Naive thymus-derived CD4-positive, alpha-beta T cell (primary cell): ENCODE measurements around the gene CRYBA2. TPM values are rescaled to one million over a fixed set of nuclear protein-coding genes. Genes with fewer than 3 reads are reported as not detected.

Experiments
- ATAC-seq: fragments of 150-1000 bp; cut with Tn5 transposase; 2 replicates; pipeline ENCODE4 v1.10.0; 2021; ENCODE audit warnings: mild to moderate bottlenecking, moderate library complexity
- CTCF ChIA-PET: fragments of 350-600 bp; sonication (Branson Sonifier 250); formaldehyde crosslinking; loops from one replicate; lab custom pipeline; 2021; ENCODE audit warnings: antibody characterized with exemption; lab: Charles Lee
- POLR2A ChIA-PET: fragments of 350-600 bp; sonication (Branson Sonifier 250); formaldehyde crosslinking; loops from one replicate; lab custom pipeline; 2021; ENCODE audit warnings: antibody characterized with exemption, inconsistent platforms; lab: Charles Lee
- DNase-seq, 9 donors: peaks; one replicate each; pipeline versions ENCODE4 v3.0.0 to v3.0.0-alpha.2; 2020 to 2022; ENCODE audit warnings: mixed read lengths in 1 of 9
- H3K27ac ChIP-seq: one replicate; pipeline ENCODE4 v1.7.0; 2013; ENCODE audit warnings: mild to moderate bottlenecking, low read depth, low read length, moderate library complexity
- H3K27me3 ChIP-seq, 2 donors: one replicate each; pipeline ENCODE4 v1.7.0; 2013; ENCODE audit warnings: low read length in 2 of 2, mild to moderate bottlenecking in 2 of 2, moderate library complexity in 2 of 2; ENCODE audit not compliant: control insufficient read depth in 2 of 2, insufficient read depth in 2 of 2
- H3K36me3 ChIP-seq, 3 experiments: 1 replicate in 2 of 3; 2 replicates in 1 of 3; pipeline ENCODE4 v1.7.0; 2013; ENCODE audit warnings: low read length in 3 of 3, mild to moderate bottlenecking in 3 of 3, moderate library complexity in 1 of 3; ENCODE audit not compliant: insufficient read depth in 3 of 3, control insufficient read depth in 2 of 3
- H3K4me1 ChIP-seq, 2 donors: one replicate each; pipeline ENCODE4 v1.7.0; 2013; ENCODE audit warnings: low read length in 2 of 2, mild to moderate bottlenecking in 2 of 2, moderate library complexity in 1 of 2; ENCODE audit not compliant: control insufficient read depth in 2 of 2, insufficient read depth in 2 of 2
- H3K4me3 ChIP-seq: 2 replicates; pipeline ENCODE4 v1.7.0; 2013; ENCODE audit warnings: mild to moderate bottlenecking, low read length
- H3K9me3 ChIP-seq, 3 experiments: 1 replicate in 2 of 3; 2 replicates in 1 of 3; pipeline ENCODE4 v1.7.0; 2013; ENCODE audit warnings: low read length in 3 of 3; ENCODE audit not compliant: control insufficient read depth in 2 of 3
- H3K27ac Mint-ChIP-seq, 9 donors: one replicate each; pipeline ENCODE4 v1.8.0; 2020 to 2022; ENCODE audit warnings: mixed read lengths in 9 of 9, mild to moderate bottlenecking in 8 of 9, moderate library complexity in 5 of 9, inconsistent platforms in 2 of 9
- H3K27me3 Mint-ChIP-seq, 5 donors: one replicate each; pipeline ENCODE4 v1.8.0; 2021 to 2022; ENCODE audit warnings: mixed read lengths in 5 of 5, mild to moderate bottlenecking in 1 of 5
- H3K36me3 Mint-ChIP-seq, 5 donors: one replicate each; pipeline ENCODE4 v1.8.0; 2020 to 2022; ENCODE audit warnings: mixed read lengths in 5 of 5, mild to moderate bottlenecking in 3 of 5, inconsistent platforms in 1 of 5
- H3K4me1 Mint-ChIP-seq, 7 donors: one replicate each; pipeline ENCODE4 v1.8.0; 2020 to 2022; ENCODE audit warnings: mixed read lengths in 7 of 7, mild to moderate bottlenecking in 3 of 7, inconsistent platforms in 1 of 7
- H3K4me3 Mint-ChIP-seq, 10 donors: one replicate each; pipeline ENCODE4 v1.8.0; 2020 to 2022; ENCODE audit warnings: mild to moderate bottlenecking in 10 of 10, mixed read lengths in 10 of 10, moderate library complexity in 6 of 10, inconsistent platforms in 2 of 10
- H3K9me3 Mint-ChIP-seq, 11 donors: one replicate each; pipeline ENCODE4 v1.8.0; 2020 to 2022; ENCODE audit warnings: mixed read lengths in 11 of 11, mild to moderate bottlenecking in 4 of 11, inconsistent platforms in 1 of 11, moderate library complexity in 1 of 11
- intact Hi-C, 2 donors: fragments of 100-400 bp; cut with micrococcal nuclease; formaldehyde crosslinking; loops; one replicate each; pipeline ENCODE4 v1.15.1; 2023
- polyA plus RNA-seq, 2 donors: library from polyadenylated mRNA; unstranded; fragments of 300-500 nt; fragmentation: Illumina TruSeq; gene quantifications; one replicate each; pipeline ENCODE4 v1.2.3, GENCODE V29; 2021
- total RNA-seq, 6 experiments: library from RNA in 5 of 6; stranded (reverse) in 5 of 6; gene quantifications; 1 replicate in 5 of 6; 2 replicates in 1 of 6; pipeline ENCODE4 v1.2.3 and lab custom pipeline; 2021 to 2026

The CRYBA2 gene
- total and polyA plus RNA-seq, 7 experiments from 2014 or later: not detected

DNA sequence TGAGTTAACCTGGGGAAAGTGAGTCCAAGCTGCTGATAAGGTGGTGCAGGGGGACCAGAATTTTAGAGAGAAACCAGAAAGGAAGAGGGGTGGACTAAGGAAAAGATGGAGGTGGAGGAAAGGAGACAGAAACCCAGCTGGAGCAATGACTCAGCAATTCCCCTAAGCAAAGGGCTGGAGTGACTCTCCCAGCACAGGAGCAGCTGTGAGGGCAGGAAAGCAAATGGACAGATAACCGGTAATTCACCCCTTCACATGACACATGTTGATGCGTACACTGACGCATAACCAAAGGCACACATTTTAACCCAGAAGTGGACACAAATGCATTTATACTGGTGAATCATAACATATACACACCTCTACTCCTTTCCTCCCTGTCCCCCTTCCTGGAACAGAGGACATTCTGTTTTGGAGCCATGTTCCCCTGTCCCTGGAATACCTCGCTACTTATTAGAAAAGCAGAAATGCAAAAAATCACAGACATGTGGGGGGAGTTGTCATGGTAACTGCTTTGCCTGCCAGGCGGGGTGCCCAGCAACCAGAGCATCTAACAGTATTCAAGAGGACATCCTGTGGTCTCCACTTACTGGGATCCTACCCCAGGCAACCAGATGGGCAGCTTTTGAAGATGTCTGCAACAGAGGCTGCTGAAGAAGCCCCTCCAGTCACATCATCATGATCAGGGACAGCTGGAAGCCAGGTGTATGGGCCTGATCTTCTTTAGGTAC lies 29.0 kb downstream of the CRYBA2 start:
- Histone ChIP-seq H3K36me3 (no peaks in the 10 kb centered on the region), H3K27ac (no peak overlapping the region), H3K27me3 (peaks cover 17 to 35% of the 10 kb centered on the region in 2 donors), H3K4me3 (no peak overlapping the region), H3K9me3 (no peaks in the 10 kb centered on the region), H3K4me1 (peaks cover 3 to 8% of the 10 kb centered on the region in 2 donors)
- Mint-ChIP-seq H3K4me1 (peaks cover 4 to 18% (median 10%) of the 10 kb centered on the region in 7 donors), H3K36me3 (peaks cover 0 to 10% (median 0%) of the 10 kb centered on the region in 5 donors), H3K9me3 (peaks cover 0 to 12% (median 5%) of the 10 kb centered on the region in 11 donors), H3K27ac (no peak overlapping the region), H3K4me3 (no peak overlapping the region), H3K27me3 (peaks cover 60 to 71% (median 65%) of the 10 kb centered on the region in 5 donors)
- CTCF ChIA-PET: interaction anchor here (0.6 kb wide), 1 partner anchor 89 kb away, joined by 3 read pairs; no protein-coding TSS in a partner anchor
- POLR2A ChIA-PET: no interaction called here
- intact Hi-C loops: loop anchor here (5.0 kb wide), 2 partner anchors 87 to 343 kb away; partner anchors contain the start of gene PTPRN (in 1 of the 2)
- DNase-seq (no peak), ATAC-seq (no peak)

- Mint-ChIP-seq H3K27me3 (peaks cover 63 to 73% (median 66%) of the 10 kb centered on the region in 5 donors), H3K4me1 (peaks cover 6 to 24% (median 13%) of the 10 kb centered on the region in 7 donors), H3K36me3 (peaks cover 0 to 10% (median 0%) of the 10 kb centered on the region in 5 donors), H3K27ac (no peak overlapping the region), H3K9me3 (peaks cover 0 to 13% (median 5%) of the 10 kb centered on the region in 11 donors), H3K4me3 (no peak overlapping the region)
- ATAC-seq (no peak), DNase-seq (no peak)
- ChIA-PET CTCF (interaction anchor here (0.7 kb wide), 1 partner anchor 87 kb away, joined by 3 read pairs; no protein-coding TSS in a partner anchor), POLR2A (no interaction called here)
- Histone ChIP-seq H3K9me3 (no peaks in the 10 kb centered on the region), H3K36me3 (no peaks in the 10 kb centered on the region), H3K27ac (no peak overlapping the region), H3K4me1 (peaks cover 3 to 8% of the 10 kb centered on the region in 2 donors), H3K27me3 (peaks cover 17 to 35% of the 10 kb centered on the region in 2 donors), H3K4me3 (no peak overlapping the region)
- intact Hi-C loops: loop anchor here (2.0 to 5.0 kb wide), 3 partner anchors 17 to 344 kb away; partner anchors contain the start of gene PTPRN (in 1 of the 2)
These were observed 29.6 kb downstream of the CRYBA2 start for GRCh38 chr2:218963601-218964000.

DNA sequence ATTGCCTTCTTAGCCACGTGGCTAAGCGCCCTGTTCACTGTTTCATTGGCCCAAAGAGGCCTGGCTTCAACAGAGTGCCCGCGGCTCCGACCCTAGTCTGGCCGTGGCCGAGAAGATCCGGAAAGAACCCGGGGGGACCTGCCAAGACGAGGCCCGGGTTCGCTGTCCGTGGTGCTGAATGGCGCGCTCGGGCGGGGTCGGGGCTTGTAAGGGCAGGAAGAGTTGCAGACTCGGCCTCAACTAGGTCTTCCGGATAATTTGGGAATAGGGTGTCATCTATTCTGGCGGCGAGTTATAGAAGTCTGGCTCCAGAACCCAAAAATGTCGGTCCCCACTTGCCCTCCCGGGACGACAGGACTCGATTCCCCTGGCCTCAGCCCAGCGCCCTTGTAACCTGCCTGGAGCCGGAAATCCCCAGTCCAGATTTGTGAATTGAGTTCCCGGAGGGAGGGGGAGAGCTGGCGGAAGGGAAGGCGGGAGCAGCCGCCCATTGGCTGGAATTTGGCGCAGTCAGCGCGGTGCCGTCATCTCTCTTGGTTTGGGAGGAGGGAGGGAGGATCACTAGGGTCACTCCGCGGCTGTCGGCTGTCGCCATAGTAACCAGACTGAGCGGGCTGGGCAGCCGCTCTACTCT lies 30.2 kb downstream of the CRYBA2 start:
- Histone ChIP-seq H3K4me1 (peaks cover 3 to 8% of the 10 kb centered on the region in 2 donors), H3K9me3 (no peaks in the 10 kb centered on the region), H3K4me3 (no peak overlapping the region), H3K27ac (no peak overlapping the region), H3K27me3 (peaks cover 17 to 37% of the 10 kb centered on the region in 2 donors), H3K36me3 (no peaks in the 10 kb centered on the region)
- peaks cover 6 to 26% (median 13%) of the 10 kb centered on the region in 7 donors for H3K4me1 Mint-ChIP-seq
- POLR2A ChIA-PET: no interaction called here
- H3K4me3 Mint-ChIP-seq: peak overlapping the region in 1 of 10 donors; percentile 6
- H3K9me3 Mint-ChIP-seq: peaks cover 0 to 11% (median 5%) of the 10 kb centered on the region in 11 donors
- peaks cover 65 to 74% (median 69%) of the 10 kb centered on the region in 5 donors for H3K27me3 Mint-ChIP-seq
- intact Hi-C loops: loop anchor here (2.0 to 5.0 kb wide), 3 partner anchors 18 to 344 kb away; partner anchors contain the start of gene PTPRN (in 1 of the 2)
- peak in 7 of 9 donors; percentile 46 to 71 (median 57) for DNase-seq
- ATAC-seq: no peak
- H3K36me3 Mint-ChIP-seq: peaks cover 0 to 10% (median 0%) of the 10 kb centered on the region in 5 donors
- H3K27ac Mint-ChIP-seq: no peak overlapping the region
- CTCF ChIA-PET: interaction anchor here (0.7 kb wide), 1 partner anchor 87 kb away, joined by 3 read pairs; no protein-coding TSS in a partner anchor

DNA sequence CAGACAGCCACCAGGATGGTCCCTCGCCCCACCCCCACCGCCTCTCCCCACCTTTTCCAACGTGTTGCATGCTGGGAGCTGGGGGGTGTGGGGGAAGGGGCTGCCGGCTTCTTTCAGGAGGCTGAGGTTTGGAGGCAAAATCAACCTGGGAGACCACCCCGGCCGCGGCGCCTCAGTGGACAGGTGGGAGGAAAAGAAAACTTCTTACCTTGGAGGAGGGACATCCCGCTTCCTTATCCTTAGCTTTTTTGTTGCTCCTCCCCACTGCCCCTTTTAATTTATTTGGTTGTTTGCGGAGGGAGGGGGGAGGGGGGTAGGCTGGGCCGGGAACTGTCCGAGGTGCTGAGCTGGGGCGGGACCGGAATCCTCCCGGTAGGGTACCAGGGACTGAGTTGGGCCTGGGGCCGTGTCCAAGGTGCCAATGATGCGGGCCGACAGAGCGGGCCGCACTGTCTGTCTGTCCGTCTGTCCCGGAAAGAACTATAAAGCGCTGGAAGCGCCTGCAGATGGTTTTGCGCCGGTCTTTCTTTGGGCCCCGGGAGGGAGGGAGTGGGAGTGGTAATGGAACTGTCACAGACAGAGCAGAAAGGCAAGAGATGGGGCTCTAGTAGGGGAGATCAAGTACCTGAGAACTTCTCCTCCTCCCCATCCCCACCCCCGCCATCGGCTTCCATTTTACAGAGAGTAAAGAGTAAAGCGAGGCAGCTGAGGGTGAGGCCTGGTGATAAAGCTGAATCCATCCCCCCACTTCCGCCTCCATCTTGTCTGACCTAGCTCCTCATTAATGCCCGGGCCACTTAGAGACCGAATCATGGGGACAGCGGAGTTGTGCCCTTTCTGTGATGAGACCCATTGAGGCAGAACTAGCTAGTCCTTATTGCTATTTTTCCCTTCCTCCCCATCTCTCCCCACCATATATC lies 31.3 kb downstream of the CRYBA2 start:
- H3K4me1 Mint-ChIP-seq: peaks cover 6 to 26% (median 14%) of the 10 kb centered on the region in 7 donors
- no peaks in the 10 kb centered on the region for H3K36me3 ChIP-seq
- H3K4me3 ChIP-seq: no peak overlapping the region
- ATAC-seq (no peak), DNase-seq (peak in 1 of 9 donors; percentile 15)
- H3K27ac ChIP-seq: no peak overlapping the region
- H3K9me3 ChIP-seq: no peaks in the 10 kb centered on the region
- H3K27ac Mint-ChIP-seq: no peak overlapping the region
- peak overlapping the region in 5 of 10 donors; percentile 35 to 81 (median 47) for H3K4me3 Mint-ChIP-seq
- POLR2A ChIA-PET: no interaction called here
- peaks cover 0 to 10% (median 0%) of the 10 kb centered on the region in 5 donors for H3K36me3 Mint-ChIP-seq
- H3K4me1 ChIP-seq: peaks cover 3 to 8% of the 10 kb centered on the region in 2 donors
- peaks cover 17 to 37% of the 10 kb centered on the region in 2 donors for H3K27me3 ChIP-seq
- peaks cover 0 to 11% (median 5%) of the 10 kb centered on the region in 11 donors for H3K9me3 Mint-ChIP-seq
- peaks cover 70 to 79% (median 72%) of the 10 kb centered on the region in 5 donors for H3K27me3 Mint-ChIP-seq
- CTCF ChIA-PET: interaction anchor here (1.4 kb wide), 1 partner anchor 14 kb away, joined by 3 read pairs; no protein-coding TSS in a partner anchor
- intact Hi-C loops: loop anchor here (2.0 to 5.0 kb wide), 3 partner anchors 19 to 345 kb away; partner anchors contain the start of gene PTPRN (in 1 of the 2)

GRCh38 chr2:218961229-218961628 lies 32.0 kb downstream of the CRYBA2 start:
- DNase-seq (no peak), ATAC-seq (no peak)
- Histone ChIP-seq H3K27ac (no peak overlapping the region), H3K4me1 (peaks cover 3 to 8% of the 10 kb centered on the region in 2 donors), H3K36me3 (no peaks in the 10 kb centered on the region), H3K27me3 (peaks cover 17 to 37% of the 10 kb centered on the region in 2 donors), H3K9me3 (no peaks in the 10 kb centered on the region), H3K4me3 (no peak overlapping the region)
- Mint-ChIP-seq H3K36me3 (peaks cover 0 to 10% (median 0%) of the 10 kb centered on the region in 5 donors), H3K9me3 (peaks cover 0 to 11% (median 5%) of the 10 kb centered on the region in 11 donors), H3K27me3 (peaks cover 67 to 77% (median 71%) of the 10 kb centered on the region in 5 donors), H3K4me3 (peak overlapping the region; percentile 8 to 81 (median 66)), H3K4me1 (peaks cover 6 to 26% (median 14%) of the 10 kb centered on the region in 7 donors), H3K27ac (peak overlapping the region in 1 of 9 donors; percentile 15)
- ChIA-PET CTCF (interaction anchor here (1.4 kb wide), 1 partner anchor 15 kb away, joined by 3 read pairs; no protein-coding TSS in a partner anchor), POLR2A (no interaction called here)
- intact Hi-C loops: loop anchor here (5.0 kb wide), 2 partner anchors 84 to 346 kb away; partner anchors contain the start of gene PTPRN (in 1 of the 2)
